HG03571 (cell line): Measurements from ENCODE around the gene HSPA4.
A peak's percentile ranks its signal among the peaks of the same experiment; 100 is the strongest.
"Not testable (repeated sequence)": the region's sequence is repeated elsewhere in the genome, so short reads cannot be mapped to it uniquely, and the experiment has no call there.

Source experiments
- ATAC-seq: cut with Tn5 transposase; IDR thresholded peaks from one replicate; pipeline ENCODE4 v1.9.1; 2021; ENCODE audit not compliant: unreplicated experiment

The HSPA4 gene

DNA sequence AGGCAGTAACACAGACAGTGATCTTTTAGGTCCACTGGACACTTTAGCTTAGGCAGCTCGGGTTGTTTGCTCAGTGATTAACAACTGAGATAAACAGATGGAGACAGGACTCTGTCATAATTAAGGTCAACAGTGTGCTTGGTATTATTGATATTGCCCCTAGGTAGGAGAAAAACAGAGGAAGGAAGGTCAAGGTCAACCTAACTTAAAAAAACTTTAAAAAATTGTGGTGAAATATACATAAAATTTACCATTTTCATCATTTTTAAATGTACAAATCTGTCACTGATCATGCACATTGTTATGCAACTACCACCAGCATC lies 2.1 kb upstream of the HSPA4 start:
- no peak for ATAC-seq

DNA sequence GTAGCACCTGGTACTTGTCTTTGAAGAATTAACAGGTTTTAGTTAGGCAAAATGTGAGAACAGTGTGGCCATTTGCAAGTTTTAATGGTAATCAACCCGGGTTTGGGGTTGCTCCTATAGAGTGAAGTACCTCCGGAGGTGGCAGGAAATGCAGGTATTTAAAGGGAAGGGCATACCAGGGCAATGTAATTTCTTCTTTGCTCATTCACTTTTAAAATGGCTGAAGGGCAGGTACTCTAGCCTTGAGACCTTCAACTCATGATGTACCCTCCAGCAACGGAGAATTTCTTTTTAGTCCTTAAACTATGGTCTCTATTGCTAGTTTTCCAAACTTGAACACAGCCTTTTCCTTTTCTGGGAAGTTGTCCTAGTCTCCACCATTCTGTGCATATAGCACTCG lies 1.3 kb upstream of the HSPA4 start:
- no peak for ATAC-seq

DNA sequence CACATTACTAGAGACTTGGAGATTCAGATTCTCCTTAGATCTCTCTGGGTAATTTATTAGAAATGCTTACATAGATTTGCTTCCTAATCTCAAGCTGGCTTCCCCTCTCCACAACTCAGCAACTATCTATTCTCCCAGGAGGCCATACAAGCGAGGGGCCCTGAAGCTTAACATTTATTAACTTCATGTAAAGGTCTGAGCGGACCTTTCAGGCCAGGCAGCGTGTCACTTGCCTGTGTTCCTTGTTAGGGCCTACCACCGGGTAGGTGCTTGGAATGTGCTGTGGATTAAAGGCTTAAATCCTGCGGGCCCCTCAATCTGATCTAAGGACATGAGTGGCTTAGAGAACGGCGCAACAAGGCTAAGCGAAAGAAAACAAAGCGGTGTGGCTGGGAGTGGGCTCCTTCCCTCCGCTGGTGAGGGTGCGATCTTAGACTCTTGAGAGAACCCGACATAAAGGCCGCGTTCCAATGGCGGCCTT lies 712 bp upstream of the HSPA4 start:
- peak; percentile 2 for ATAC-seq

DNA sequence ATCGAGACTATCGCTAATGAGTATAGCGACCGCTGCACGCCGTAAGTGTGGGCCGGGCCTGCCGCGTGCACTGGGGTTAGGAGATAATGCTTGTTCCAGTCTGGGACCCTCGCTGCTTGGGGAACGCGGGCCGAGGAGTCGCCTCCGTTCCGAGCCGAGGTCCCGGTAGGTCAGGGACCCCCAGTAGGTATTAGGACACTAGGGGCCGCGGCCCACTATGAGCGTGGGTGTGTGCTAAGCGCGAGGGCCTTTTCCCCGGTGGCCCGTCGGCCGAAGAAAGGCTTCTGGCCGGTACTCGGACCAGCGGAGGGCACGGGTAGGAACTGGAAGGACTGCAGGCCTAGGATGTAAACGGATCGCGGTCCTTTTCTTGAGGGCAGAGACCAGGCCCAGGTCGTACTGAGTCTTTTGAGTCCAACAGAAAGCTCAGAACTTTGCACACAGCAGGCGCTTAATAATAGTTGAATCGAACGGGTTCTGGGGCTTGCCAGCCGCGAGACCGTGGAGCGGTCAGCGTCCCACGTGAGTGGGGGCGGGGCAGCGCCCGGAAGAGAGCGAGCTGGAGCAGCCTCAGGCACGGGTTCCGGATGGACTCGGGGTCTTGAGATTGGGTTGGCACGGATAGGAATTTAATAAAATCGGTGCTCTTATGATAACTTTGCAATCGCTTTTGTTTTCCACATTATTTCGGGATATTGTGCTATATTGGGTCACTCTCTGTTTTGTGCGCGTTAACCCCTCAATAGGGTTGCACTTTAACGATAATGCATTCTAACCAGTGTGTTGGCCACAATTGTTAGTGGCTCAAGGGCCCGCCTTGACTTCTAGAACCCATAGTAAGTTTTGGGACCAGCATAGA lies 733 bp downstream of the HSPA4 start:
- peak; percentile 38 for ATAC-seq

DNA sequence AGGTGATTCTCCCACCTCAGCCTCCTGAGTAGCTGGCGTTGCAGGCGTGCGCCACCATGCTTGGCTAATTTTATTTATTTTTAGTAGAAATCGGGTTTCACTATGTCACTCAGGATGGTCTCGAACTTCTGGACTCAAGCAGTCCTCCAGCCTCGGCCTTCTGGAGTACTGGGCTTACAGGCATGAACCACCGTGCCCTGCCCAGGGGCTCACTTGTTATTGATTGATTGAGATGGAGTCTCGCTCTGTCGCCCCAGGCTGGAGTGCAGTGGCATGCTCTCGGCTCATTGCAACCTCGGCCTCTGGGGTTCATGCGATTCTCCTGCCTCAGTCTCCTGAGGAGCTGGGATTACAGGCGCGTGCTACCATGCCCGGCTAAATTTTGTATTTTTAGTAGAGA lies 1.6 kb downstream of the HSPA4 start:
- no peak for ATAC-seq

DNA sequence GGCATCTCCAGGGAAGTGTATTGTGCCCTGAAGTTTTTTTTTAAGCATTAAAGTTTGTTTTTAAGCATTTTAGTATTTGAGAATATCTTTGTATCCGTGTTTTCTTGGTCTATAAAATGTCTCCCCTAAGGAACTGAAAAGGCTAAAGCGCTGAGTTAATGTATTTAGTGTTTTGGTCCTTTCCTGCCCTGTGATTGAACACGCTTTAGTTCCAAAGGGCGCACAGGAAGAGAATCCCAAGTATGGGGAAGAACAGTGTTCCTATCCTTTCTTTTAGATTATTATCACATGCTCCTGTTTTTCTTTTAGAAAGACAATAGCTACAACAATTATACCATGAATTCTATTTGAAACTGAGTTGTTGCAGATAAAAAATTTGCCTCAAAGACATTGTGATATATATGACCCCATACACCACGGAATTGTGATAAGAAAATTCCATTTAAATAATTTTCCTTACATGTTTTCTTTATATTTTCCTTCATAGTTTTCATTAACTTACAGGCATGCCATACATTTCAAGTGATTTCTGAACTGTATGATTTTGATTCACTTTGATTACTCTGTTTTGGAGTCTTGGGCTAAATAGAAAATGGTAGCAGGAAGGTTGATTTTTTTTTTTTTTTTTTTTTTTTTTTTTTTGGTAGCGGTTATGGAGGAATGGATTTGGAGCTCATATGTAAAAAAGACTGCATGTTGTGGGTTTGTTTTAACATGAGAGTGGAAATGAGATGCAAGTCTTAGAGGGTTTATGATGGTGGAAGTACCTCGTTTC lies 3.1 kb downstream of the HSPA4 start:
- ATAC-seq, result no peak

DNA sequence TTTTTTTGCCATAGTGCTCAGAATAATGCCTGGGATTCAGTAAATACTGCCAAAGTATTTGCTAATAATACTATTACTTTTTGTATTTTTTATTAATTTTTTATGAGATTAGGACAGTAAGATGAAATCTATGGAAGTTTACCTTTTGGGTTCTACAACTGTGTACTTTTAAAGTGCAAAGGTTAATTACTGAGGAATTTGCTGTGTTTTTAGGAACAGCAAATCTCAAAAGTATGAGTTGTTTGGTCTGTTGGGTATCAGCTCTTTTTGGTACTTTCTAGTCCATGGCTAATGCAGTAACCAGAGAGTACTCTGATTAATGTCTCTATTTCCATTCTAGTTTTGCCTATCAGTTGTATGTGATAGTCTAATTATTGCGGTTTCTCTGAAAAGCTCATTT lies 5.1 kb downstream of the HSPA4 start:
- ATAC-seq, result no peak

DNA sequence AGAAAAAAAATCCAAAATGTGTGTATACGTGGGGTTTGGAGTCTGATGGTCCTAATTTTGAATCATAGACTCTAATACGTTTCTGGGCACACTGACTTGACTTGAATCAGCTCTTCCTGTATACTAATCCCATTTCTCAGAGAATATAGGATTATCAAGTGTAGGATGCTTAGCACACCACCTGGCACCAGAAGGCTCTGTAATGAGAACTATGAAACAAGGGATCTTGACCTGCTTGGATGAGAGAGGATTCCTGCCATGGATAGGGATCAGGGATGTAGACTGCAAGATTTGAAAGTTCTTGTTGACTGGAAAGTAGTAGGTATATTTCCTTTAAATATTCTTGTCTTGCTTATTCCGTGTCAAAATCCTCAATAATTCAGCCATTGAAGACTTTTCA lies 7.8 kb downstream of the HSPA4 start:
- no peak for ATAC-seq

DNA sequence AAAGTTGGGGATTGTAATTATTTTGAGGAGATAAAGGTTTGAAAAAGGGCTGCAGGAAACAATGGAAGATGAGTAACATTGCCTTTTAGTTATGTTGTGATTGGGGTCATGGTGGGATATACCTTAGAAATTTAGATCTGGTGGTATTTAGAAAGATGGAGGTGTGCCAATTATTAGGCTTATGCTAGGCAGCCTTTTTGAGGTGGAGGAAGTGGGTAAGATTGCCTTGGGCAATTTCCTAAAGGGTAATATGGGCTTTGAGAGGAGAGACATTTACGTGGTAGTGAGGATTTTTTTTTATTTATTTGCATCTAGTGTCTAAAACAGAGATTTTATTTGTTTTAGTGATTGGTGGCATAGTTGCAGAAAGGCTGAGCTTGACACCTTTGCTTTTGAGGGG lies 10.5 kb downstream of the HSPA4 start:
- no peak for ATAC-seq

DNA sequence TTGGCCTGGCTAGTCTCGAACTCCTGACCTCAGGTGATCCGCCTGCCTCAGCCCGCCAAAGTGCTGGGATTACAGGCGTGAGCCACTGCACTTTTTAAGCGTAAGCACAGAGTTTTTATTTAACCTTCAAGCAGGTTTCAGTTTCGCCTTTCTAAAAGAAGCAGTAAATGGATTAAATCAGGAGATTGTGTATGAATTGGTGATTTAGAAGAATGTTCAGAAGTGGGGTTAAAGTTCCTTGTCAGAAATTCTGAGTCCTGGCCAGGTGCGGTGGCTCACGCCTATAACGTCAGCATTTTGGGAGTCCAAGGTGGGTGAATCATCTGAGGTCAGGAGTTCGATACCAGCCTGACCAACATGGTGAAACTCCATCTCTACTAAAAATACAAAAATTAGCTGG lies 12.2 kb downstream of the HSPA4 start:
- ATAC-seq, result no peak

DNA sequence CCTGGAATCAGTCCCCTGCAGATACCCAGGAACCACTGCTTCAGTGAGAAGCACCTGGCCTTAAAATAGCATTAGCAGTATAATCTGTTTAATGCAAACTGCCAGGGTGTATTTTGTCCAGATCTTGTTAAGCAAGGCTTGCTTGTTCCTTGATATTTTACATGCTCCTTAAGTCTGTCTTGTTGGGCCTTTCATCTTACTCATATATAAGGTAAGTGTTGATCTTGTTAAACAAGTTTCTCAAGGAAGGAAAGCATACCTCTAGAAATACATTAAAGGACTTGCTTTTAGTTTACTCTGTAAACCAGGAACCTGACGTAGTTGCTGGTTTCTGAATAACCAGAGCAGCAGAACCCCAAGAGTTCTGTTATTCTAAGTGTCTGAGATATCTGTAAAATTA lies 13.7 kb downstream of the HSPA4 start:
- ATAC-seq, result no peak

DNA sequence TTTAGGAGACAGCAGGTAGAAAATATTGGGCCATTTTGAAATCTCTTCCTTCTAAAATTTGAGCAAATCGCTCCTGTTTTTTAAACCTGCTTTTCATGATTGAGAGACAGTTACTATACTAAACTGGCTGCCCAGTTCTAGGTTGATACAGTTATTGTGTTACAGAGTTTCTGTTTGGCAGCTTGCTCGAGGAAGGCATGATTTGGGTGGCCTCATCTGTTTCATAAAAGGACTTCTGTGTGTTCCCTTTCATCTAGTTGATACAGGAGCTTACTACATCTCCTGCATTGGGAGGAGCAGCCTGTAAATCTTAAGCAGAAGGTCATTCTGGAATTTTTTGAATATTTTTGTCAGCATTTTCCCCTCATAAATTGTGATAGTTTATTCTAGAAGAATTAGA lies 14.2 kb downstream of the HSPA4 start:
- ATAC-seq, result no peak

DNA sequence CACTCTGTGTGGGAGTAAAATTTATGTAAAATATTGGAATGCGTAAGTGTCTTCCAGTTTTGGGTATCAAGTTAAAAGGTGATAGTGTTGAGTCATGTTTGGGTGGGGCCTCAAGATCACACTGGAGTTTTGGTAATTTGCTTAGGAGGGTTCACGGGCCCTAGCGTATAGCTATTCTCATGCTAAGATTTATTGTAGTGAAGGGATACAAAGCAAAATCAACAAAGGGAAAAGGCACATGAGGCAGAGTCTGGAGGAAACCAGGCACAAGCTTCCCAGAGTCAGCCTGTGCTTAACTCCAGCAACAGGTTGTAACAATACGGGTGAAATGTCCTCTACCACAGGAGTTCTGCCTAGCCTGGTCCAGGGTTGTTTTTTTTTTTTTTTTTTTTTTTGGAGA lies 20.2 kb downstream of the HSPA4 start:
- ATAC-seq, result no peak

DNA sequence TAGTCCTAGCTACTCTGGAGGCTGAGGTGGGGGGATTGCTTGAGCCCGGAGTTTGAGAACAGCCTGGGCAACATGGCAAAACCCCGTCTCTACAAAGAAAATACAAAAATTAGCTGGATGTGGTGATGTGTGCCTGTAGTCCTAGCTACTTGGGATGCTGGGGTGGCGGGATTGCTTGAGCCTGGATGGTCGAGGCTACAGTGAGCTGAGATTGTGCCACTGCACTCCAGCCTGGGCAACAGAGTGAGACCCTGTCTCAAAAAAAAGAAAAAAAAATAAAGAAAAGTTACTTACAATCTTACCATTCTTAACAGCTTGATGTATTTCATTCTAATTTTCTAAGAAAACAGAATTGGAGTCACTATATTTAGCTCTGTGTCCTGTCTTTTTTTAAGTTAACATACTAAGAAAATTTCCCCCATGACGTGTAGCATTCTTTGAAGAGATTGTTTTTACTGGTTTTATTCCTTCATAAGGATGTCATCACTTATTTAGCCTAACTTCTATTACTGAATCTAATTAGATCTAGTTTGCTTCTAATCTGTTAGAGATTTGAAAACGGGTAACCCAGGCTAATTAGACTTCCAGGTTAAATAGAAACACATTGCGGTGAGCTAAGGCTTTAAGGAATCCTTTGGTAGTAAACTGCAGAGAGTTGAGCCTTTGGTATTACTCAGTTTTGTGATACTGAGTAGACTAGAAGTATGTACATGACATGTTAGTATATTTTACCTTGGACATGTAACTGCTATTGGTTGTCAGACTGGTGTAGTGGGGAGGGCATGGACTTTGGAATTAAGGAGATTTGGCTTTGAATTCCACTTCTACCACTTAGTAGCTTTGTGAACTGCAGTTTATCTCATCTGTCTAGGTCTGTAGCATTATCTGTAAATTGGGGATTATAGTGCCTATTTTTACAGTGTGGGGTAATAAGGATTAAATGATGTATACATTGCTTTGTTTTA lies 24.0 kb downstream of the HSPA4 start:
- ATAC-seq, result no peak

DNA sequence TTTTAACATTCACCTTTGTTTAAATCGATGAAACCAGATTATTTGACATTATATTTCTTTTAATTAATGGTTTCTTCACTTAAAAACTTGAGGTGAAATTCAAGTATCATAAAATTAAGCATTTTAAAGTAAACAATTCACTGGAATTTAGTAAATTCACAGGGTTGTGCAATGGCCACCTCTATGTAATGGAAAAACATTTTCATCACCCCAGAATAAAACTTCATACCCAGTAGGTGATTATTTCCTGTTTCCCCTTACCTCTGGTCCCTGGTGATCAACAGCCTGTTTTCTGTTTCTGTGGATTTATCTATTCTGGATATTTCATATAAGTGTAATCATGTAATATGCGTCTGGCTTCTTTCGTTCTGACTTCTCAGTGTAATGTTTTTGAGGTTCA lies 27.2 kb downstream of the HSPA4 start:
- ATAC-seq, result no peak

DNA sequence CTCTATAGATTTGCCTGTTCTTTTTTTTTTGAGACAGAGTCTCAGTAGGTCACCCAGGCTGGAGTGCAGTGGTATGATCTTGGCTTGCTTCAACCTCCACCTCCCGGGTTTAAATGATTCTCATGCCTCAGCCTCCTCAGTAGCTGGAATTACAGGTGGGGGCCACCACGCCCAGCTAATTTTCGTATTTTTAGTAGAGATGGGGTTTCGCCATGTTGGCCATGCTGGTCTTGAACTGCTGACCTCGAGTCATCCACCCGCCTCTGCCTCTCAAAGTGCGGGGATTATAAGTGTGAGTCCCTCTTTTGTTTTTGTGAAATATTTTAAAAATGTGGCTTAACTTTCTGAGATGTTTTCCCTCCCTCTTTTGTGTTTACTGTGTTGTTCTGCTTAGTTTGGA lies 29.2 kb downstream of the HSPA4 start:
- ATAC-seq, result no peak

DNA sequence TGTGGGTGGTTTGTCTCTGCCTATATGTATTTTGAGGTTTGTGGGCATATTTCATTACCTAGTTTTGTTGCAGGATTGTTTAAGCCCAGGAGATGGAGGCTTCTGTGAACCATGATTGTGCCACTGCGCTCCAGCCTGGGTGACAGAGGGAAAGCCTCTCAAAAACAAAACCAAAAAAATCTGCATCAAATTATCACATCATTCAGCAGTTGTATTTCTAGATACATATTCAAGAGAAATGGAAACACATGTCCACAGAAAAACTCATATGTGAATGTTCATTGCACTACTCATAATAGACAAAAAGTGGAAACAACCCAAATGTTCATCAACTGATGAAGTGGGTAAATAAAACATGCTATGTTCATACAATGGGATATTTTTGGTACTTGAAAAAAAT lies 29.9 kb downstream of the HSPA4 start:
- no peak for ATAC-seq

DNA sequence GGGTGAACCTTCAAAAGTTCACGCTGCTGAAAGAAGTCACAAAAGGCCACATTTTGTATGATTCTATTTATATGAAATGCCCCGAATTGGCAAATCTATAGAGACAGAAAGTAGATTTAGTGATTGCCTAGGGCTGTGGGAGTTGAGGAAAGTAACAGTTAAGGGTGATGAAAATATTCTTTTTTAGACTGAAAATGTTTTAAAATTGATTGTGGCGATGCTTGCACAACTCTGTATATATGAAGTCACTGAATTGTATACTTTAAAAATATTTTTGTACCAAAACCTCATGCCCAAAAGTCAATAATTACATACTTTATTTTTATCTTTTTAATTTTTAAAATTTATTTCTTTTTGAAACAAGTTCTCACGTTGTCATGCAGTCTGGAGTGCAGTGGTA lies 30.3 kb downstream of the HSPA4 start:
- no peak for ATAC-seq

DNA sequence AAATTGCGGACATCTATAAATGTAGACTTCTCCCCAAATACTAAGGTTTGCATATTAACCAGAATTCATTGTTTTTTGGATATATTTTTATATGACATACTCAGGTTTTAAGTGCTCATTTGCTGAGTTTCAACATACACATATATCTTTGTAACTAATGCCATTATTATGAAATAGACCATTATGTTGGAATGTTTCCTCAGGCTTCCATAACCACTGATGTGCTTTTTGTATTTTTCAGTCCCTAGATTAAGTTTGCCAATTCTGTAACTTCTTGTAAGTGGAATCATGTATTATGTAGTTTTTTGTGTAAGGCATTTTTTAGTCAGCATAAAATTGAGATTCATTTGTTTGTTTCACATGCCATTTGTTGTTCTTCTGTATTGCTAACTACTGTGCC lies 32.1 kb downstream of the HSPA4 start:
- no peak for ATAC-seq

DNA sequence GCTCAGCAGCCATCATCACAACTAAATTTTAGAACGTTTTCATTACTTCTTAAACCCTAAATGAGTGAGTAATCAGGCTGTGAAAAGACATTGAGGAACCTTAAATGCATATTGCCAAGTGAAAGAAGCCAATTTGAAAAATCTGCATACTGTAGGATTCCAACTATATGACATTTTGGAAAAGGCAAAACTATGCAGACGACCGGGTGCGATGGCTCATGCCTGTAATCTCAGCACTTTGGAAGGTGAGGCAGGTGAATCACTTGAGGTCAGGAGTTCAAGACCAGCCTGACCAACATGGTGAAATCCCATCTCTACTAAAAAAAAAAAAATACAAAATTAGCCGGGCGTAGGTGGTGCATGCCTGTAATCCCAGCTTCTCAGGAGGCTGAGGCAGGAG lies 33.4 kb downstream of the HSPA4 start:
- not testable (repeated sequence) for ATAC-seq

DNA sequence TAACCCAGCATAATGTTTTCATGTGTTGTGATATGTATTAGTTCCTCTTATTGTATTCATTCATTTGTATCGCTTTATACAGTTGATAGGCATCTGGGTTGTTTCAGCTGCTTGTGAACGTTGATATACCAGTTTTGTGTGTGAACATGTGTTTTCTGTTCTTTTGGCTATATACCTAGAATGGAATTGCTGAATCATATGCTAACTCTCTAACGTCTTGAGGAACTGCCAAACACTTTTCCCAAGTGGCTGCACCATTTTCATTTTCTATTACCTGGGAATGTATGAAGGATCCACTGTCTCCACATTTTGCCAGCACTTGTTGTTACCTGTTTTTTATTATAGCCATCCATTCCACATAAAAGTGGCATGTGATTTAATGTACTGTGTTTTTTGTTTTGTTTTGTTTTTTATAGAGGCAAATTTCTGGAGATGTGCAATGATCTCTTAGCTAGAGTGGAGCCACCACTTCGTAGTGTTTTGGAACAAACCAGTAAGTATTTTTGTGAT lies 34.6 kb downstream of the HSPA4 start:
- no peak for ATAC-seq
